ENCODE results near the gene ARL6IP4.

ARL6IP4 gene

GRCh38 chr12:122959566-122960192, 20.8 kb upstream of the ARL6IP4 start:
- DNase-seq: no peak
- no peaks in the 10 kb centered on the region for H4K20me1 ChIP-seq (ENCODE audit: insufficient read depth, low read length)
- no peak overlapping the region for H3K9ac ChIP-seq (ENCODE audit: low read length)
- H2AFZ ChIP-seq (ENCODE audit: low read length): no peak overlapping the region
- no peaks in the 10 kb centered on the region for H3K4me1 ChIP-seq (ENCODE audit: low read length)
- H3K4me3 ChIP-seq (ENCODE audit: low read length): no peak overlapping the region
- no peaks in the 10 kb centered on the region for H3K36me3 ChIP-seq (replicated peaks; ENCODE audit: insufficient read depth, low read length)
- H3F3A ChIP-seq (ENCODE audit: insufficient read depth, low read length): no peaks in the 10 kb centered on the region
- no peaks in the 10 kb centered on the region for H3K9me2 ChIP-seq (replicated peaks; ENCODE audit: insufficient read depth, low read length)
- H3K27ac ChIP-seq (ENCODE audit: low read length): no peak overlapping the region
- no peaks in the 10 kb centered on the region for H3K9me3 ChIP-seq (replicated peaks; ENCODE audit: insufficient read depth, low read length)
- no peaks in the 10 kb centered on the region for H3K79me2 ChIP-seq (ENCODE audit: low read length)
- no peak for TF ChIP-seq EZH2phosphoT487 (IDR thresholded peaks at IDR 0.05; ENCODE audit: low read length)
- TF ChIP-seq CTCF (IDR thresholded peaks at IDR 0.05; ENCODE audit: low read length): no peak
- no peak for TF ChIP-seq EZH2 (optimal IDR thresholded peaks at IDR 0.05; ENCODE audit: low read depth, low read length)
- H3K4me2 ChIP-seq (ENCODE audit: low read depth, low read length): no peak overlapping the region
- H3K27me3 ChIP-seq (replicated peaks; ENCODE audit: insufficient read depth, low read length): no peaks in the 10 kb centered on the region

- DNase-seq: no peak
- no peak overlapping the region for H3K27ac ChIP-seq (ENCODE audit: low read length)
- no peaks in the 10 kb centered on the region for H3K27me3 ChIP-seq (replicated peaks; ENCODE audit: insufficient read depth, low read length)
- TF ChIP-seq CTCF (IDR thresholded peaks at IDR 0.05; ENCODE audit: low read length) (no peak), EZH2 (optimal IDR thresholded peaks at IDR 0.05; ENCODE audit: low read depth, low read length) (no peak), EZH2phosphoT487 (IDR thresholded peaks at IDR 0.05; ENCODE audit: low read length) (no peak)
- H3F3A ChIP-seq (ENCODE audit: insufficient read depth, low read length): no peaks in the 10 kb centered on the region
- H4K20me1 ChIP-seq (ENCODE audit: insufficient read depth, low read length): no peaks in the 10 kb centered on the region
- no peaks in the 10 kb centered on the region for H3K9me2 ChIP-seq (replicated peaks; ENCODE audit: insufficient read depth, low read length)
- H3K79me2 ChIP-seq (ENCODE audit: low read length): no peaks in the 10 kb centered on the region
- no peak overlapping the region for H3K4me3 ChIP-seq (ENCODE audit: low read length)
- no peaks in the 10 kb centered on the region for H3K4me1 ChIP-seq (ENCODE audit: low read length)
- H3K9me3 ChIP-seq (replicated peaks; ENCODE audit: insufficient read depth, low read length): no peaks in the 10 kb centered on the region
- H2AFZ ChIP-seq (ENCODE audit: low read length): no peak overlapping the region
- H3K4me2 ChIP-seq (ENCODE audit: low read depth, low read length): no peak overlapping the region
- H3K36me3 ChIP-seq (replicated peaks; ENCODE audit: insufficient read depth, low read length): no peaks in the 10 kb centered on the region
- no peak overlapping the region for H3K9ac ChIP-seq (ENCODE audit: low read length)
Observed at GRCh38 chr12:122960193-122960569, 20.3 kb upstream of the ARL6IP4 start.

- DNase-seq: no peak
- H3K4me3 ChIP-seq (ENCODE audit: low read length): no peak overlapping the region
- H3F3A ChIP-seq (ENCODE audit: insufficient read depth, low read length): no peaks in the 10 kb centered on the region
- H4K20me1 ChIP-seq (ENCODE audit: insufficient read depth, low read length): no peaks in the 10 kb centered on the region
- no peaks in the 10 kb centered on the region for H3K79me2 ChIP-seq (ENCODE audit: low read length)
- H3K9ac ChIP-seq (ENCODE audit: low read length): no peak overlapping the region
- no peaks in the 10 kb centered on the region for H3K9me3 ChIP-seq (replicated peaks; ENCODE audit: insufficient read depth, low read length)
- H2AFZ ChIP-seq (ENCODE audit: low read length): no peak overlapping the region
- H3K4me1 ChIP-seq (ENCODE audit: low read length): peaks cover 2% of the 10 kb centered on the region; the same call in 1 of the 2 replicates
- H3K27ac ChIP-seq (ENCODE audit: low read length): no peak overlapping the region
- H3K9me2 ChIP-seq (replicated peaks; ENCODE audit: insufficient read depth, low read length): no peaks in the 10 kb centered on the region
- H3K4me2 ChIP-seq (ENCODE audit: low read depth, low read length): no peak overlapping the region
- H3K27me3 ChIP-seq (replicated peaks; ENCODE audit: insufficient read depth, low read length): no peaks in the 10 kb centered on the region
- TF ChIP-seq CTCF (IDR thresholded peaks at IDR 0.05; ENCODE audit: low read length) (no peak), EZH2phosphoT487 (IDR thresholded peaks at IDR 0.05; ENCODE audit: low read length) (no peak), EZH2 (optimal IDR thresholded peaks at IDR 0.05; ENCODE audit: low read depth, low read length) (no peak)
- H3K36me3 ChIP-seq (replicated peaks; ENCODE audit: insufficient read depth, low read length): no peaks in the 10 kb centered on the region
Observed at GRCh38 chr12:122961531-122962329, 18.8 kb upstream of the ARL6IP4 start.

Measured in MM.1S (cell line).